Calu3 (cell line): ENCODE measurements around the gene MRPL49. TPM values are rescaled to one million over a fixed set of nuclear protein-coding genes. Genes with fewer than 3 reads are reported as not detected.
"Not testable (repeated sequence)": the region's sequence is repeated elsewhere in the genome, so short reads cannot be mapped to it uniquely, and the experiment has no call there.

Experiments used
- BruUV-seq: library from RNA; stranded (reverse); fragments of 400-500 nt; replicated peaks from 2 replicates; lab custom pipeline; 2021; lab: Mats Ljungman, UMichigan
- CTCF ChIA-PET: fragments of 300-600 bp; sonication (Branson Sonifier 250); formaldehyde crosslinking; loops from one replicate; lab custom pipeline; 2022; ENCODE audit warnings: antibody characterized with exemption; lab: Charles Lee
- DNase-seq: peaks from one replicate; pipeline ENCODE4 v3.0.0; 2022
- H3K27ac Mint-ChIP-seq: one replicate; pipeline ENCODE4 v1.8.0; 2022; ENCODE audit warnings: mixed read lengths; ENCODE audit not compliant: unreplicated experiment
- H3K27me3 Mint-ChIP-seq: one replicate; pipeline ENCODE4 v1.8.0; 2022; ENCODE audit warnings: mixed read lengths; ENCODE audit not compliant: unreplicated experiment
- H3K36me3 Mint-ChIP-seq: one replicate; pipeline ENCODE4 v1.8.0; 2022; ENCODE audit warnings: mild to moderate bottlenecking, moderate library complexity, mixed read lengths; ENCODE audit not compliant: insufficient read depth, unreplicated experiment
- H3K4me1 Mint-ChIP-seq: one replicate; pipeline ENCODE4 v1.8.0; 2022; ENCODE audit warnings: mild to moderate bottlenecking, low read depth, mixed read lengths; ENCODE audit not compliant: unreplicated experiment
- H3K4me3 Mint-ChIP-seq: one replicate; pipeline ENCODE4 v1.8.0; 2022; ENCODE audit warnings: mild to moderate bottlenecking, low read depth, moderate library complexity, mixed read lengths; ENCODE audit not compliant: unreplicated experiment
- H3K9me3 Mint-ChIP-seq: one replicate; pipeline ENCODE4 v1.8.0; 2022; ENCODE audit warnings: low read depth, mixed read lengths; ENCODE audit not compliant: unreplicated experiment
- intact Hi-C: fragments of 100-400 bp; cut with micrococcal nuclease; formaldehyde crosslinking; loops from one replicate; pipeline ENCODE4 v1.10.0; 2022; ENCODE audit not compliant: unreplicated experiment
- total RNA-seq: library from RNA; stranded (reverse); gene quantifications from 2 replicates; pipeline ENCODE4 v1.2.3, GENCODE V29; 2022
- TF ChIP-seq, protein P1 (sequence below): fragments of 200-600 bp; IDR thresholded peaks from one replicate; pipeline ENCODE4 v1.8.0; 2022; ENCODE audit warnings: antibody characterized with exemption; ENCODE audit not compliant: unreplicated experiment

The MRPL49 gene
- total RNA-seq, 1 experiment from 2014 or later = 84.1 TPM

DNA sequence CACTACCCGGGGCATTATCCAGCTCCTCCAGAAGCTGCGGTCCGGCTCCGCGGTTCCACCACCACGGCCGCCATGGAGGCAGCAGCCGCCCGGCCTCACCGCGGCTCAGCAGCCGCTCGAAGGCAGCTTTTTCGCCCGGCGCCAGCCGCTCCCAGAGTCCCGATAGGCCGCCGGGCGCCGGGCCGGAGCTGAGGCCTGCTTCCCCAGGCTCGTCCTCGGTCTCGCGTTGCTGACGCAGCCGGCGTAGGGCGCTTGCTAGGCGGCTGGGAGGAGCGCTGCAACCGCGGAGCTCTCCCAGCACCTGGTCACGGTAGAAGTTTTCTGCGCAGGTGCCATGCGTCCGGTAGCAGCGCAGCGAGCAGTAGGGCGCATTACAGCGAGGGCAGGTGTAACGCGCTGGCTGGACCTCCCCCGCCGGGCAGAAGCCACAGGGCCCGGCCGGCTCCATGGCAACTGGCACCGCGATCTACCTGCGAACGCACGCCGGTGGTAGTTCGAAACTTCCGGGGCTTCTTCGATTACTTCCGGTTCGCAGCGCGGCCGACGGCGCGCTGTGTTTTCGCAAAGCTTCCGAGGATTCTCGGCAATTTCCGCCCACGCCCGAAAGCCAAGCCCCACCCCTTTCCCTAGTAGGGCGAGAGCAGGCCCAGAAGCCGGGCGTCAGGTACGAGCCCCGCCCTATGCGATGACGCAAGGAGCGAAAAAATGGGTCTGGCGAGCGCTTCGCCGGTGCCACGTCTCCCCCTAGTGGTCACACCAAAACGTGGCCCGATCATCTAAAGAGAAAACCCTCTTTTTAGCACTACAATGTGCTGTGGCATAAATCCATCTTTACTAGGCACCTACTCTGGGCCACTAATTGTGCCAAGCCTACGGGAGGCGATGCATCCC lies 4.7 kb upstream of the MRPL49 start, which contains the start of gene ZNHIT2:
Gene ZNHIT2 (minus strand): TSS at position 496 of the 891 bp plus-strand sequence. CDS start 48 bp downstream, at position 448.
- H3K9me3 Mint-ChIP-seq = no peaks in the 10 kb centered on the region
- peak within 1 kb of the TSS; percentile 90 for H3K27ac Mint-ChIP-seq
- intact Hi-C loops = loop anchor here (5.0 to 10.0 kb wide), 2 partner anchors 273 to 330 kb away; partner anchors contain the start of gene CDC42BPG
- TF ChIP-seq, protein P1, sequence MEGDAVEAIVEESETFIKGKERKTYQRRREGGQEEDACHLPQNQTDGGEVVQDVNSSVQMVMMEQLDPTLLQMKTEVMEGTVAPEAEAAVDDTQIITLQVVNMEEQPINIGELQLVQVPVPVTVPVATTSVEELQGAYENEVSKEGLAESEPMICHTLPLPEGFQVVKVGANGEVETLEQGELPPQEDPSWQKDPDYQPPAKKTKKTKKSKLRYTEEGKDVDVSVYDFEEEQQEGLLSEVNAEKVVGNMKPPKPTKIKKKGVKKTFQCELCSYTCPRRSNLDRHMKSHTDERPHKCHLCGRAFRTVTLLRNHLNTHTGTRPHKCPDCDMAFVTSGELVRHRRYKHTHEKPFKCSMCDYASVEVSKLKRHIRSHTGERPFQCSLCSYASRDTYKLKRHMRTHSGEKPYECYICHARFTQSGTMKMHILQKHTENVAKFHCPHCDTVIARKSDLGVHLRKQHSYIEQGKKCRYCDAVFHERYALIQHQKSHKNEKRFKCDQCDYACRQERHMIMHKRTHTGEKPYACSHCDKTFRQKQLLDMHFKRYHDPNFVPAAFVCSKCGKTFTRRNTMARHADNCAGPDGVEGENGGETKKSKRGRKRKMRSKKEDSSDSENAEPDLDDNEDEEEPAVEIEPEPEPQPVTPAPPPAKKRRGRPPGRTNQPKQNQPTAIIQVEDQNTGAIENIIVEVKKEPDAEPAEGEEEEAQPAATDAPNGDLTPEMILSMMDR = peak; percentile 88
- CTCF ChIA-PET = interaction anchor here (0.6 to 1.4 kb wide), 5 partner anchors 7 to 90 kb away, joined by 3 to 8 read pairs (median 6); partner anchors contain the start of genes CAPN1 and SNX15
- H3K4me3 Mint-ChIP-seq = peak within 1 kb of the TSS; percentile 82
- H3K36me3 Mint-ChIP-seq = peaks cover 90% of the 10 kb centered on the region
- no peaks in the 10 kb centered on the region for H3K27me3 Mint-ChIP-seq
- peak; percentile 99 for DNase-seq
- peaks cover 31% of the 10 kb centered on the region for H3K4me1 Mint-ChIP-seq
- BruUV-seq = no TSS peak

DNA sequence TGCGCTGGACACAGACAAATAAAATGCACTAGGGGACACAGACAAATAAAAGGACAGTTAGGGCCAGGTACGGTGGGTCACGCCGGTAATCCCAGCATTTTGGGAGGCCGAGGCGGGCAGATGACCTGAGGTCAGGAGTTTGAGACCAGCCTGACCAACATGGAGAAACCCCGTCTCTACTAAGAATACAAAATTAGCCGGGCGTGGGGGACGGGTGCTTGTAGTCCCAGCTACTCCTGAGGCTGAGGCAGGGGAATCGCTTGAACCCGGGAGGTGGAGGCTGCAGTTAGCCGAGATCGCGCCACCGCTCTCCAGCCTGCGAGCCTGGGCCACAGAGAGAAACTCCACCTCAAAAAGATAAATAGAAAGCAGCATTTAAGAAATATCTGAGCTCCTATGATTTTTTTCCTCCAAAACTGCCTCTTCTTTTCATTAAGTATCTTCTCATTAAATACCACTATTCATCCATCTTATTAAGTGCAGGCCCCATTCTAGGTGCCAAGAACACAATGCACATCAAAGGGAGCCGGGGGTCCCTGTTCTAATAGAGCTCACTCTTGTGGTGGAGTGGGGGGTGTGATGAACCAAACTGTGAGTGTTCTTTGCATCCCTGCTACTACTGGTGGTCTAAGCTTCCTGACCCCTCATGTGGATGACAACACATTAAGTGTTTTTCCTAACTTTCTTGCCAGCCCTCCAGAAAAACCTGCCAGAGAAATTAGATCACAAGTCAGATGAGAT lies 3.9 kb upstream of the MRPL49 start:
- H3K27me3 Mint-ChIP-seq = no peaks in the 10 kb centered on the region
- no peaks in the 10 kb centered on the region for H3K9me3 Mint-ChIP-seq
- BruUV-seq = no TSS peak
- TF ChIP-seq, protein P1 = no peak
- peaks cover 90% of the 10 kb centered on the region for H3K36me3 Mint-ChIP-seq
- no peak for DNase-seq
- CTCF ChIA-PET = interaction anchor here (1.3 to 1.4 kb wide), 2 partner anchors 8 to 63 kb away, joined by 3 to 8 read pairs; partner anchors contain the start of gene CAPN1
- H3K4me3 Mint-ChIP-seq = peak overlapping the region; percentile 82
- H3K27ac Mint-ChIP-seq = peak overlapping the region; percentile 90
- peaks cover 28% of the 10 kb centered on the region for H3K4me1 Mint-ChIP-seq
- intact Hi-C loops = loop anchor here (5.0 to 10.0 kb wide), 2 partner anchors 273 to 331 kb away; partner anchors contain the start of gene CDC42BPG

DNA sequence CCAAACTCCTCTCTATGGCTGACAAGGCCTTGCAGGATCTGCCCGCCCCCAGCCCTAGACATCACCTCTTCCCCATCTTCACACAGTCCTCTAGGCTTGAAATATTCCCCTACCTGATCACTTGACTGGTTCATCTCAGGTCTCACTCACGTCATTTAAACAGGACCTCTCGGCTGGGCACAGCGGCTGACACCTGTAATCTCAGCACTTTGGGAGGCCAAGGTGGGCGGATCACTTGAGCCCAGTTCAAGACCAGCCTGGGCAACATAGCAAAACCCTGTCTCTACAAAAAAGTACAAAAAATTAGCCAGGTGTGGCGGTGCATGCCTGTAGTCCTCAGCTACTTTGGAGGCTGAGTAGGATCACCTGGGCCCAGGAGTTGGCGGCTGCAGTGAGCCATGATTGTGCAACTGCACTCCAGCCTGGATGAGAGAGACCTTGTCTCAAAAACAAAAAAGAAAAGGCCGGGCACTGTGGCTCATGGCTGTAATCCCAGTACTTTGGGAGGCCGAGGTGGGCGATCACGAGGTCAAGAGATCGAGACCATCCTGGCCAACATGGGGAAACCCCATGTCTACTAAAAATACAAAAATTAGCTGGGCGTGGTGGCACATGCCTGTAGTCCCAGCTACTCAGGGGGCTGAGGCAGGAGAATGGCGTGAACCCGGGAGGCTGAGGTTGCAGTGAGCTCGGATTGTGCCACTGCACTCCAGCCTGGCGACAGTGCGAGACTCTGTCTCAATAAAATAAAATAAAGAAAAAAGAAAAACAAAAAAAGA lies 3.0 kb upstream of the MRPL49 start:
- peaks cover 23% of the 10 kb centered on the region for H3K4me1 Mint-ChIP-seq
- CTCF ChIA-PET = interaction anchor here (1.3 kb wide), 1 partner anchor 9 kb away, joined by 3 read pairs; no protein-coding TSS in a partner anchor
- intact Hi-C loops = loop anchor here (5.0 to 10.0 kb wide), 2 partner anchors 274 to 332 kb away; partner anchors contain the start of gene CDC42BPG
- not testable (repeated sequence) for H3K4me3 Mint-ChIP-seq, DNase-seq, H3K9me3 Mint-ChIP-seq, H3K27me3 Mint-ChIP-seq, BruUV-seq
- peaks cover 85% of the 10 kb centered on the region for H3K36me3 Mint-ChIP-seq
- H3K27ac Mint-ChIP-seq = peak overlapping the region; percentile 25

DNA sequence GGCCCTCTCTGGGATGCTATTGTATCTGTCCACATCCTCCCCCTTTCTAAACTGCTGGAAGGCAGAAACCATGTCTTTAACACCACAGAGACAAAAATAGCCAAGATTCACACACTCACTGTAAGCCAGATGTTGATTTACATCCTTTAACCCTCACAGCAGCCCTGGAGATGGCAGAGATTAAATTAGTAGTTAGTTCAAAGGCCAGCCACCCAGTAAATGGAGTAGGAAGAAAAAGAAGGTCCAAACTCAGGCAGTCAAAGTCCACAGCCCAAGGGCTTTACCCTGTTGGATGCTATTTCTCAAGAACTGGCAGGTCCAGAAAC lies 2.5 kb upstream of the MRPL49 start:
- Mint-ChIP-seq H3K27ac (no peak overlapping the region), H3K4me3 (no peak overlapping the region)
- TF ChIP-seq, protein P1 = no peak

More for the DNA sequence above, 2.5 kb upstream of the MRPL49 start:
- H3K9me3 Mint-ChIP-seq = no peaks in the 10 kb centered on the region
- intact Hi-C loops = loop anchor here (5.0 to 10.0 kb wide), 2 partner anchors 275 to 332 kb away; partner anchors contain the start of gene CDC42BPG
- H3K27me3 Mint-ChIP-seq = no peaks in the 10 kb centered on the region
- DNase-seq = no peak
- CTCF ChIA-PET = no interaction called here
- BruUV-seq = no TSS peak
- peaks cover 25% of the 10 kb centered on the region for H3K4me1 Mint-ChIP-seq
- peaks cover 86% of the 10 kb centered on the region for H3K36me3 Mint-ChIP-seq
